K562 (cell line): ENCODE data around the gene TPD52L2. TPM values are rescaled to one million over a fixed set of nuclear protein-coding genes. Genes with fewer than 3 reads are reported as not detected.

Experiments used
- ATF7 ChIP-seq: fragments of 450-650 bp; IDR thresholded peaks from 2 replicates; pipeline ENCODE4 v1.7.1; 2014; ENCODE audit warnings: mild to moderate bottlenecking, moderate library complexity
- ELF2 ChIP-seq: fragments of 250-450 bp; sonication (Bioruptor Pico); IDR thresholded peaks from 2 replicates; pipeline ENCODE4 v1.5.0; 2021; ENCODE audit warnings: mild to moderate bottlenecking
- ETS2 ChIP-seq: IDR thresholded peaks from 2 replicates; pipeline ENCODE4 v1.6.1; 2016; ENCODE audit warnings: borderline replicate concordance, missing genetic modification characterization, mild to moderate bottlenecking, moderate library complexity, missing compliant biosample characterization; ENCODE audit not compliant: poor library complexity, severe bottlenecking
- ETV1 ChIP-seq: fragments of 450-650 bp; conservative IDR thresholded peaks from 2 replicates; pipeline ENCODE4 v1.6.1; 2016; ENCODE audit warnings: missing genetic modification characterization, control low read depth, low read depth, missing compliant biosample characterization
- MTA3 ChIP-seq: fragments of 450-650 bp; formaldehyde crosslinking; IDR thresholded peaks from 2 replicates; pipeline ENCODE4 v1.6.1; 2017; ENCODE audit warnings: mild to moderate bottlenecking, borderline replicate concordance
- MTF1 ChIP-seq: fragments of 250-450 bp; sonication (Bioruptor Pico); IDR thresholded peaks from 2 replicates; pipeline ENCODE4 v1.9.0; 2021; ENCODE audit warnings: moderate library complexity, mild to moderate bottlenecking, inconsistent platforms, borderline replicate concordance
- NFE2L1 ChIP-seq: fragments of 450-650 bp; IDR thresholded peaks from 2 replicates; pipeline ENCODE4 v1.6.1; 2016; ENCODE audit warnings: missing genetic modification characterization, low read depth, mild to moderate bottlenecking, missing compliant biosample characterization, moderate library complexity, borderline replicate concordance
- NR1H2 ChIP-seq: sonication (generic); formaldehyde crosslinking; IDR thresholded peaks from 2 replicates; pipeline ENCODE4 v1.4.0; 2020; ENCODE audit warnings: mild to moderate bottlenecking, missing genetic modification reagents
- NRF1 ChIP-seq, 2 experiments: fragments of 450-650 bp; IDR thresholded peaks in 1 of 2; conservative IDR thresholded peaks in 1 of 2; 2 replicates each; pipeline ENCODE4 v1.6.1; 2014; ENCODE audit warnings: mild to moderate bottlenecking in 2 of 2
- POLR2AphosphoS2 ChIP-seq: IDR thresholded peaks from 2 replicates; pipeline ENCODE4 v1.6.1; 2012; ENCODE audit warnings: low read length, improper control_type of control experiment
- POLR2G ChIP-seq: fragments of 200-400 bp; formaldehyde crosslinking; IDR thresholded peaks from 2 replicates; pipeline ENCODE4 v1.6.1; 2017; ENCODE audit warnings: low read depth, mild to moderate bottlenecking, antibody characterized with exemption, low read length, moderate library complexity
- RAD51 ChIP-seq: fragments of 450-650 bp; IDR thresholded peaks from 2 replicates; pipeline ENCODE4 v1.7.1; 2016; ENCODE audit warnings: low read depth, mild to moderate bottlenecking, borderline replicate concordance
- RB1 ChIP-seq: fragments of 450-650 bp; IDR thresholded peaks from 2 replicates; pipeline ENCODE4 v1.6.1; 2017; ENCODE audit warnings: low read depth, mild to moderate bottlenecking
- RFX5 ChIP-seq: IDR thresholded peaks from 2 replicates; pipeline ENCODE4 v1.6.1; 2011; ENCODE audit warnings: low read depth, mild to moderate bottlenecking, improper control_type of control experiment, low read length
- SMARCE1 ChIP-seq: fragments of 450-650 bp; IDR thresholded peaks from 2 replicates; pipeline ENCODE4 v1.7.1; 2016; ENCODE audit warnings: mild to moderate bottlenecking
- TRIM28 ChIP-seq: fragments of 450-650 bp; IDR thresholded peaks from 2 replicates; pipeline ENCODE4 v1.6.1; 2017
- ZFP36 ChIP-seq: fragments of 150-350 bp; IDR thresholded peaks from 2 replicates; pipeline ENCODE4 v1.6.1; 2018; ENCODE audit warnings: low read length, low read depth; ENCODE audit not compliant: partially characterized antibody
- ZKSCAN8 ChIP-seq: fragments of 200-800 bp; sonication (Bioruptor generic); IDR thresholded peaks from 2 replicates; pipeline ENCODE4 v1.6.1; 2016; ENCODE audit warnings: missing genetic modification characterization, missing compliant biosample characterization
- ZNF174 ChIP-seq: fragments of 250-450 bp; sonication (Bioruptor Pico); IDR thresholded peaks from 2 replicates; pipeline ENCODE4 v1.4.0; 2020; ENCODE audit warnings: mild to moderate bottlenecking
- polyA plus RNA-seq, 8 experiments: library from polyadenylated mRNA; depleted of rRNA in 4 of 8; stranded (reverse) in 5 of 8; unstranded in 3 of 8; fragments of >200 nt; fragmentation: Nextera tagmentation in 2 of 8; fragmentation: Illumina TruSeq in 1 of 8; extraction: Ambion mirVana in 2 of 8; extraction: Trizol in 1 of 8; gene quantifications; 2 replicates each; pipeline versions ENCODE4 v1.2.1 to v1.2.3, GENCODE V29; 2011 to 2014; ENCODE audit warnings: inconsistent platforms in 1 of 8, missing spikeins in 1 of 8
- total RNA-seq, 7 experiments: library from RNA; depleted of rRNA in 6 of 7; stranded (reverse); fragments of >200 nt in 6 of 7; fragmentation: Illumina TruSeq in 2 of 7; extraction: Trizol in 2 of 7; gene quantifications; 2 replicates each; pipeline versions ENCODE4 v1.2.1 to v1.2.3, GENCODE V29; 2011 to 2021; ENCODE audit warnings: low replicate concordance in 1 of 7
- TF ChIP-seq, protein P1 (sequence below), 2 experiments: fragments of 450-650 bp in 1 of 2; sonication (generic) in 1 of 2; formaldehyde crosslinking in 1 of 2; IDR thresholded peaks; 2 replicates each; pipeline versions ENCODE4 v1.7.1 to v1.9.0; 2016 to 2022; ENCODE audit warnings: inconsistent platforms in 1 of 2, mild to moderate bottlenecking in 1 of 2, missing genetic modification reagents in 1 of 2

Gene TPD52L2
- total and polyA plus RNA-seq, 9 of the 15 experiments (the other 6 are each of a cell fraction or from before 2014, with no cell fraction given) = 1.9 to 117 (median 74.6) TPM

DNA sequence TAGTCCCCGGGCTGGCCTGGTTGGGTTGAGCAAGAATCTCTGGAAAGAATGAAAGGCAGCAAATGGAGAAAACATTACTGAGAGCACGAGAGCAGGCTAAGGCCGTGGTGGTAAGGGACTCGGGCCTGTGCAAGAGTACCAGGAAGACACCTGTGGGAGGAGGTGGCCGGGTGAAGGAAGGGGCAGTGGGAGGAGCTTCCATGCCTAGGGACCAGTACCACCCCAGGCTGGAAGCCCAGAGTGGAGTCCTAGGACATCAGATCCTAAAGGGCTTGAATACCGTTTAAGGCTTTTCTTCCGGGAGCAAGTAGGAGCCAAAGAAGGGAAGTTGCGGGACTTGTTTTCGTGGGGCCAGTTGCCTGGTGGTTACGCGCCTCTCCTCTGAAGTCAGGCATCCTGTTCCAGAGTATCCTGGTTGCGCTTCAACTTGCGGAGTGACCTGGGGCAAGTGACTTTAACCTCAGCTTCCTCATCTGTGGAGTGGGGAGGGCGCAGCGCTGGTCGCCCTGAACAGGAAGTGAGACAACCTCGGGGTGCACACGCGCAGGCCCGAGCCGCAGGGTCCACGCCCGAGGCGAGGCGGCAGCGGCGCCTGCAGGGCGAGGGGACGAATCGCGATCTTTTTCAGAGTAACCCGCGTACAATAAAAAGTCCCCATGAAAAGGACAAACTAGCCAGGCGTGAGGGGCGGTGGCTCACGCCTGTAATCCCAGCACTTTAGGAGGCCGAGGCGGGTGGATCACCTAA, 1.1 kb upstream of the TPD52L2 start (continued):
- TF ChIP-seq, protein P1, sequence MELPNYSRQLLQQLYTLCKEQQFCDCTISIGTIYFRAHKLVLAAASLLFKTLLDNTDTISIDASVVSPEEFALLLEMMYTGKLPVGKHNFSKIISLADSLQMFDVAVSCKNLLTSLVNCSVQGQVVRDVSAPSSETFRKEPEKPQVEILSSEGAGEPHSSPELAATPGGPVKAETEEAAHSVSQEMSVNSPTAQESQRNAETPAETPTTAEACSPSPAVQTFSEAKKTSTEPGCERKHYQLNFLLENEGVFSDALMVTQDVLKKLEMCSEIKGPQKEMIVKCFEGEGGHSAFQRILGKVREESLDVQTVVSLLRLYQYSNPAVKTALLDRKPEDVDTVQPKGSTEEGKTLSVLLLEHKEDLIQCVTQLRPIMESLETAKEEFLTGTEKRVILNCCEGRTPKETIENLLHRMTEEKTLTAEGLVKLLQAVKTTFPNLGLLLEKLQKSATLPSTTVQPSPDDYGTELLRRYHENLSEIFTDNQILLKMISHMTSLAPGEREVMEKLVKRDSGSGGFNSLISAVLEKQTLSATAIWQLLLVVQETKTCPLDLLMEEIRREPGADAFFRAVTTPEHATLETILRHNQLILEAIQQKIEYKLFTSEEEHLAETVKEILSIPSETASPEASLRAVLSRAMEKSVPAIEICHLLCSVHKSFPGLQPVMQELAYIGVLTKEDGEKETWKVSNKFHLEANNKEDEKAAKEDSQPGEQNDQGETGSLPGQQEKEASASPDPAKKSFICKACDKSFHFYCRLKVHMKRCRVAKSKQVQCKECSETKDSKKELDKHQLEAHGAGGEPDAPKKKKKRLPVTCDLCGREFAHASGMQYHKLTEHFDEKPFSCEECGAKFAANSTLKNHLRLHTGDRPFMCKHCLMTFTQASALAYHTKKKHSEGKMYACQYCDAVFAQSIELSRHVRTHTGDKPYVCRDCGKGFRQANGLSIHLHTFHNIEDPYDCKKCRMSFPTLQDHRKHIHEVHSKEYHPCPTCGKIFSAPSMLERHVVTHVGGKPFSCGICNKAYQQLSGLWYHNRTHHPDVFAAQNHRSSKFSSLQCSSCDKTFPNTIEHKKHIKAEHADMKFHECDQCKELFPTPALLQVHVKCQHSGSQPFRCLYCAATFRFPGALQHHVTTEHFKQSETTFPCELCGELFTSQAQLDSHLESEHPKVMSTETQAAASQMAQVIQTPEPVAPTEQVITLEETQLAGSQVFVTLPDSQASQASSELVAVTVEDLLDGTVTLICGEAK (IDR thresholded peaks at IDR 0.05) = peak; percentile 68; the same call in 1 of the 2 replicates
- TF ChIP-seq, protein P1 (CRISPR knock-in tag; IDR thresholded peaks at IDR 0.05) = no peak
- TF ChIP-seq TRIM28 (no peak), SMARCE1 (no peak), NR1H2 (CRISPR knock-in tag) (peak; percentile 88; the same call in 1 of the 2 replicates), RAD51 (no peak), ZNF174 (CRISPR knock-in tag) (no peak), MTA3 (peak; percentile 70; the same call in 1 of the 2 replicates), NRF1 (conservative IDR thresholded peaks at IDR 0.05 in 1 of 2, IDR thresholded peaks at IDR 0.05 in 1 of 2) (peak; percentile 93 to 94), ATF7 (peak; percentile 59), ETS2 (no peak), MTF1 (CRISPR knock-in tag) (no peak), POLR2G (peak; percentile 62), ZFP36 (peak; percentile 55), ZKSCAN8 (CRISPR knock-in tag) (no peak), ETV1 (tag) (peak; percentile 91), RFX5 (no peak), POLR2AphosphoS2 (no peak), NFE2L1 (tag) (no peak), ELF2 (peak; percentile 83), RB1 (peak; percentile 83)
